ENCODE measurements around the gene TLR8.

Gene TLR8

GRCh38 chrX:12906046-12906761, at the start of gene TLR8:
TSS of gene TLR8 (plus strand) at chrX:12906620. CDS start at chrX:12906707, 87 bp downstream.
- no peak for DNase-seq (ENCODE audit: low spot score)

- no peak for DNase-seq (ENCODE audit: low spot score)
Measured at GRCh38 chrX:12865359-12865758, 41.1 kb upstream of the TLR8 start.

- DNase-seq (ENCODE audit: low spot score): no peak
Measured at GRCh38 chrX:12866451-12867377, 39.7 kb upstream of the TLR8 start, which contains the start of gene TLR7. TSS of gene TLR7 (plus strand) at chrX:12867072. CDS start at chrX:12867579, 507 bp downstream.

- DNase-seq (ENCODE audit: low spot score): no peak
Measured at GRCh38 chrX:12867685-12868084, 38.7 kb upstream of the TLR8 start.

GRCh38 chrX:12868747-12869146, 37.7 kb upstream of the TLR8 start:
- no peak for DNase-seq (ENCODE audit: low spot score)

- DNase-seq (ENCODE audit: low spot score): no peak
Measured at GRCh38 chrX:12871257-12871656, 35.2 kb upstream of the TLR8 start.

- no peak for DNase-seq (ENCODE audit: low spot score)
Measured at GRCh38 chrX:12872741-12873140, 33.7 kb upstream of the TLR8 start.

GRCh38 chrX:12874581-12874980, 31.8 kb upstream of the TLR8 start:
- no peak for DNase-seq (ENCODE audit: low spot score)

GRCh38 chrX:12877386-12877785, 29.0 kb upstream of the TLR8 start:
- DNase-seq (ENCODE audit: low spot score): no peak

GRCh38 chrX:12878536-12878935, 27.9 kb upstream of the TLR8 start:
- no peak for DNase-seq (ENCODE audit: low spot score)

GRCh38 chrX:12881914-12882313, 24.5 kb upstream of the TLR8 start:
- no peak for DNase-seq (ENCODE audit: low spot score)

GRCh38 chrX:12885508-12885907, 20.9 kb upstream of the TLR8 start:
- DNase-seq (ENCODE audit: low spot score): no peak

- DNase-seq (ENCODE audit: low spot score): no peak
Measured at GRCh38 chrX:12886545-12886944, 19.9 kb upstream of the TLR8 start.

GRCh38 chrX:12887141-12887540, 19.3 kb upstream of the TLR8 start:
- no peak for DNase-seq (ENCODE audit: low spot score)

GRCh38 chrX:12887767-12888166, 18.7 kb upstream of the TLR8 start:
- DNase-seq (ENCODE audit: low spot score): no peak

- no peak for DNase-seq (ENCODE audit: low spot score)
Measured at GRCh38 chrX:12890467-12890866, 16.0 kb upstream of the TLR8 start.

GRCh38 chrX:12891171-12891570, 15.2 kb upstream of the TLR8 start:
- DNase-seq (ENCODE audit: low spot score): no peak

GRCh38 chrX:12891915-12892506, 14.4 kb upstream of the TLR8 start:
- no peak for DNase-seq (ENCODE audit: low spot score)

GRCh38 chrX:12892716-12893115, 13.7 kb upstream of the TLR8 start:
- no peak for DNase-seq (ENCODE audit: low spot score)

- DNase-seq (ENCODE audit: low spot score): peak; percentile 19
Measured at GRCh38 chrX:12894074-12895030, 12.1 kb upstream of the TLR8 start.

GRCh38 chrX:12895866-12896265, 10.6 kb upstream of the TLR8 start:
- DNase-seq (ENCODE audit: low spot score): no peak

- DNase-seq (ENCODE audit: low spot score): no peak
Measured at GRCh38 chrX:12896935-12897334, 9.5 kb upstream of the TLR8 start.
